GM12875 (cell line): ENCODE measurements around the gene BRSK2.

Experiments used
- H3K4me3 ChIP-seq: one replicate; pipeline ENCODE4 v1.5.1; 2011; ENCODE audit warnings: low read depth, low read length, control low read depth
- TF ChIP-seq, protein P1 (sequence below): IDR thresholded peaks from 2 replicates; pipeline ENCODE4 v1.5.1; 2011; ENCODE audit warnings: low read depth, mild to moderate bottlenecking, control low read depth, inconsistent platforms, low read length, moderate library complexity, borderline replicate concordance; ENCODE audit not compliant: insufficient read depth

The BRSK2 gene

DNA sequence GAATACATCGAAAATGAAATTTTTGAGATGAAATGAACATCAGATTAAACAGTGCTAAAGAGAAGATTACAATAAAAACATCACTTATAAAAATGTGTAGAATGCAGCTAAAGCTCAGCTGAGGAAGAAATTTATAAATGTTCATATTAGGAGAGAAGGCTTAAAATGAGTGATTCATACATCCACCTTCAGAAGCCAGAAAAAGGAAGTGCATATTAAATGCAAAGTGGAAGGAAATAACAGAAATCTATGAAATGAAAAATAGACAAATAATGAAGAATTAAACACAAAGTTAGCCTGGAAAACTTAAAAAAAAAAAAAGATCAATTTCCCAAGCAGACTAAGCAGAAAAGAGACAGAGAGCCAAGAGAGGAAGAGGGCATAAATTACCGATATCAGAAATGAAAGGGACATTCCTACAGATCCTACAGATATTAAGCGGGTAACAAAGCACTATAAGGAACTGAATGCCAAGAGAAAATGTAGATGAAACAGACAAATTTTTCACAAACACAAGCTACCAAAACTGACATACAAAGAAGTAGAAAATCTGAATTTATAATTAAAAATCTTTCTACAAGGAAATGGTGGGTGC is 104.0 kb downstream of the BRSK2 start:
- H3K4me3 ChIP-seq: no peak overlapping the region
- TF ChIP-seq, protein P1, sequence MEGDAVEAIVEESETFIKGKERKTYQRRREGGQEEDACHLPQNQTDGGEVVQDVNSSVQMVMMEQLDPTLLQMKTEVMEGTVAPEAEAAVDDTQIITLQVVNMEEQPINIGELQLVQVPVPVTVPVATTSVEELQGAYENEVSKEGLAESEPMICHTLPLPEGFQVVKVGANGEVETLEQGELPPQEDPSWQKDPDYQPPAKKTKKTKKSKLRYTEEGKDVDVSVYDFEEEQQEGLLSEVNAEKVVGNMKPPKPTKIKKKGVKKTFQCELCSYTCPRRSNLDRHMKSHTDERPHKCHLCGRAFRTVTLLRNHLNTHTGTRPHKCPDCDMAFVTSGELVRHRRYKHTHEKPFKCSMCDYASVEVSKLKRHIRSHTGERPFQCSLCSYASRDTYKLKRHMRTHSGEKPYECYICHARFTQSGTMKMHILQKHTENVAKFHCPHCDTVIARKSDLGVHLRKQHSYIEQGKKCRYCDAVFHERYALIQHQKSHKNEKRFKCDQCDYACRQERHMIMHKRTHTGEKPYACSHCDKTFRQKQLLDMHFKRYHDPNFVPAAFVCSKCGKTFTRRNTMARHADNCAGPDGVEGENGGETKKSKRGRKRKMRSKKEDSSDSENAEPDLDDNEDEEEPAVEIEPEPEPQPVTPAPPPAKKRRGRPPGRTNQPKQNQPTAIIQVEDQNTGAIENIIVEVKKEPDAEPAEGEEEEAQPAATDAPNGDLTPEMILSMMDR: no peak

DNA sequence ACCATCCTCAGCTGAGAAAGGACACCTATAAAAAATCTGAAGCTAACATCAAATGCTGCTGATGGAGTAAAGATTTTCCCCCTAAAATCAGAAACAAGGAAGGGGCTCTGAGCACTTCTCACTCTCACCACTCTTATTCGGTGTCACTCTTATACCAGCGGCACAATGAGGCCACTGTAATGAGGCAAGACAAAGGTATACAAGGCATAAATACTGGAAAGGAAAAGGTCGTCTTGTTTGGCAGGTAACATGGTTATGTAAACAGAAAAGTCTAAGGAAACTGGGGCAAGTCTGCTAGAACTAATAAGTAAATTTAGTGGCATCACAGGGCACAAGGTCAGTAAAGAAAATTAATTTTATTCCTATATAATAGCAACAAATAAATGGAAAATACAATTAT is 104.9 kb downstream of the BRSK2 start:
- H3K4me3 ChIP-seq: no peak overlapping the region
- TF ChIP-seq, protein P1: no peak

DNA sequence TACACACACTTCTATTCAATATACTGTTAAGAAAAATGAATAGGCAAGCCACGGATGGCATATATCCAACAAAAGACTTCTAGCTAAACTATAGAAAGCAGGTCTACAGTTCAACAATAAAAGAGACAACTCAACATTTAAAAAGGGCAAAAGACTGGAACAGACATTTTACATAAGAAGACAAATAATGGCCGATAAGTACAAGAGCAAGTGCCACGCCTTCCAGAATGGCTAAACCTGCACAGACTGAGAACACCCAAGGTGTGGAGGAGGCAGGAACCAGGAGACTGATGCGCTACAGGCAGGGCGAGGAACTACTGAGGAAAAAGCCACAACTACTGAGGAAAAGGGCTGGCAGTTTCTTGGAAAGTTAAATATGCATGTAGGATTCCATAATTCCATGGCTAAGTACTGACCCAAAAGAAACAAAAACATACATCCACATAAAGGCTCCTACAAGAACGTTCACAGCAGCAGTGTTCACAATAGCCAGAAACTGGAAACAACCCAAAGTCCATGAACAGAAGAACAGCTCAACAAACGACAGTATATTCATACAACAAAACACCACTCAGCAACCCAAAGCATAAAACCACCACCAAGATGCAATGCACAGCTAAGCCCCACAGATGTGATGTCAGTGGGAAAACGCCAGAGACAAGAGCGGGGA is 106.5 kb downstream of the BRSK2 start:
- no peak overlapping the region for H3K4me3 ChIP-seq
- TF ChIP-seq, protein P1: no peak

DNA sequence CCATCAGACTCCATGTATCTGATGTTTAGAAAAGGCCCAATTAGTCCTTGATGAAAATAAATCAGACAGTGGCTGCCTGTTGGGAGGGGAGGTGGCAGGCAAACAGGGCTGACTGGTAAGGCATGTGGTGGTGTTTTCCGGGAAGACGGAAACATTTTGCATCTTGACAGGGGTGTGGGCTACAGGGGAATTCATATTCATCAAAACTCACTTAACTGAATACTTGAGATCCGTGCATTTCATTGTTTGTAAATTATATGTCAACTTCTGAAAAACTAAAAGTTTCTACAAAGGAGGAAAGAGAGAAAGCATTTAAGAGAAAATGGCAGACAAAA is 107.0 kb downstream of the BRSK2 start:
- no peak overlapping the region for H3K4me3 ChIP-seq
- TF ChIP-seq, protein P1: no peak

DNA sequence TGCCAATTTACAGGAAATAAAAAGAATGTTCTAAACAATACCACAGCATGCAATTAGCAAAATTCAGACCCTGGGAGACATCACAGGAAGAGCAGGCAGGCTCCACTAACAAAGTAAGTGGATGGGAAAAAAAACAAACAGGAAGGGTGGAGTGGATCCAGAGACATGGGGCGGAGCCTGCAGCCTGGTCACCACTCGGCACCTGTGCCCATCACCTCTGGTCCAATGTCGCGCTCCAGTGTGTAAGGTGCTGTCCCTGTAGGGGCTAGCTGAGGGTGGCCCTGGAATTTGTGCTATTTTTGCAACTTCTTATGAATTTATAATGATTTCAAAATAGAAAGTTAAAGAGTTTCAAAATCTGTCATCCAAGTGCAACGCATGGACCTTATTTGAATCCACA is 107.9 kb downstream of the BRSK2 start:
- no peak overlapping the region for H3K4me3 ChIP-seq
- TF ChIP-seq, protein P1: no peak

DNA sequence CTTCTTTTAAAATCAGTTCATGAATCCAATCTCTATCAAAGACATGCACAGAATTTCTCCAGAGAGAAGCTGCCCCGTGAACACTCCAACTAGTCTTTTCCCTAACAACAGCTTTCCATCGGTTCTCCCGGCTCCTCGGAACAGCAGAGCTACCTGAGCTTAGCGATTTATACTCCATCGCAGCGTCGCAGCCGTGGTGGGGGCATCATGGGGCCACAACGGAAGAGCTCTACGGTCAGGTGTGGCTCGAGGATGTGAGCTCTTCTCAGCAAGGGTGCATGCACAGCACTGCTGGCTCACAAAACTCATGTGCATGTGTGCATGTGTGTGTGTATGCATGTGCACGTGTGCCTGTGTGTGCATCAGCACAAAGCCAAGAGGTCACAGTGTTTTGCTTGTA is 108.5 kb downstream of the BRSK2 start:
- TF ChIP-seq, protein P1: no peak
- no peak overlapping the region for H3K4me3 ChIP-seq

DNA sequence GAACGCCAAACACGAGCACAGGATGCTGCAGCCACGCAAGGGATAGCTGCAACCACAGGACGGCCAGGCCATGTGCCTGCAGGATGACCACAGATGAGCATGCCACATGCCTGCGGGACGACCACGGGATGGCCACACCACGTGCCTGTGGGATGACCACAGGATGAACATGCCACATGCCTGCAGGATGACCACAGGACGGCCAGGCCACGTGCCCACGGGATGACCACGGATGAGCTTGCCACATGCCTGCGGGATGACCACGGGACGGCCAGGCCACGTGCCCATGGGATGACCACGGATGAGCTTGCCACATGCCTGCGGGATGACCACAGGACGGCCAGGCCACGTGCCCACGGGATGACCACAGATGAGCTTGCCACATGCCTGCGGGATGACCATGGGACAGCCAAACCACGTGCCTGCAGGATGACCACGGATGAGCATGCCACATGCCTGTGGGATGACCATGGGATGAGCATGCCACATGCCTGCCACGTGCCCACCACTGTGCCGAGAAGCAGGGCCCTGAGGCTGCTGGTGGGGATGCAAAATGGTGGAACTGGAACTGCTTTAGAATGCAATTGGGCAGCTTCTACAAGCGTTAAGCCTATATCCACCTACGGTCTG is 109.6 kb downstream of the BRSK2 start:
- H3K4me3 ChIP-seq: no peak overlapping the region
- TF ChIP-seq, protein P1: no peak
